Pancreas (tissue), 10 donors: ENCODE data around the gene CRYBA4. TPM values are rescaled to one million over a fixed set of nuclear protein-coding genes. Genes with fewer than 3 reads are reported as not detected.

Source experiments
- ATAC-seq, 4 donors: fragments of 200-7000 bp; cut with Tn5 transposase; one replicate each; pipeline versions ENCODE4 v1.8.0 to v1.9.1; 2020; ENCODE audit warnings: mild to moderate bottlenecking in 4 of 4, moderate library complexity in 4 of 4
- DNase-seq, 6 donors: peaks; one replicate each; pipeline ENCODE4 v3.0.0-alpha.2; 2020
- FAIRE-seq: peaks from 2 replicates; lab custom pipeline; 2012; peaks lifted over from hg19 to GRCh38; lab: Jason Lieb, UNC
- H3K27ac ChIP-seq, 4 donors: fragments of 200-600 bp; sonication (generic); 1 replicate in 3 of 4; 2 replicates in 1 of 4; pipeline versions ENCODE4 v1.5.0 to v1.8.0; 2020
- H3K27me3 ChIP-seq, 4 donors: fragments of 200-600 bp; one replicate each; pipeline ENCODE4 v1.8.0; 2021
- H3K36me3 ChIP-seq, 3 donors: fragments of 200-600 bp; sonication (generic) in 1 of 3; one replicate each; pipeline versions ENCODE4 v1.5.0 to v1.8.0; 2020 to 2021
- H3K4me1 ChIP-seq, 3 donors: fragments of 200-600 bp; one replicate each; pipeline ENCODE4 v1.8.0; 2021
- H3K4me3 ChIP-seq, 4 donors: fragments of 200-600 bp; sonication (generic) in 2 of 4; one replicate each; pipeline versions ENCODE4 v1.5.0 to v1.8.0; 2020 to 2021
- H3K9me3 ChIP-seq, 4 donors: fragments of 200-600 bp; one replicate each; pipeline ENCODE4 v1.8.0; 2021
- CTCF ChIP-seq, 4 donors: fragments of 200-600 bp; sonication (generic) in 3 of 4; IDR thresholded peaks; one replicate each; pipeline versions ENCODE4 v1.5.0 to v1.8.0; 2021; ENCODE audit warnings: antibody characterized with exemption in 4 of 4
- WGBS, 2 donors: extraction: QIAGEN DNeasy Blood & Tissue Kit; methylation state at CpG; one replicate each; pipeline ENCODE4 v1.1.7; 2013; 5-methylcytosine and 5-hydroxymethylcytosine counted together
- intact Hi-C, 3 donors: fragments of 100-400 bp; cut with DNase I; formaldehyde crosslinking; loops; one replicate each; pipeline versions ENCODE4 v1.11.1 to v1.14.2; 2022
- polyA plus RNA-seq, 2 donors: library from polyadenylated mRNA; stranded (reverse); fragments of 200-250 nt; gene quantifications; one replicate each; pipeline ENCODE4 v1.2.3, GENCODE V29; 2013
- total RNA-seq, 6 donors: library from RNA; stranded (reverse); fragmentation: NEBNext Ultra II Directional in 4 of 6; extraction: Animal tissue kit (Norgen Biotek cat#: 25700) in 4 of 6; gene quantifications; one replicate each; pipeline versions ENCODE4 v1.2.1 to v1.2.4, GENCODE V29; 2021 to 2023
- donor health status: healthy with polysubstance abuse.
- donor health status: DM: no; HTN: no; CAD: no; lungs with moderate emphysema.
- donor health status: DM: no; HTN: no; CAD: no.
- donor health status: control.
- donor health status: control.
- donor health status: Bipolar disorder and iron deficiency.
- donor health status: DM: yes; HTN: yes; CAD: no.
- donor health status: DM: no; HTN: no; CAD: no.
- donor health status: DM: no; HTN: no; CAD: no.
- donor health status: DM: yes; HTN: yes; CAD: no.

Gene CRYBA4
- total and polyA plus RNA-seq, 8 donors = 0.19 TPM; not detected in 7

- intact Hi-C loops = no loop called here
- no peaks in the 10 kb centered on the region for H3K36me3 ChIP-seq
- peaks cover 17 to 27% (median 18%) of the 10 kb centered on the region in 3 donors for H3K4me1 ChIP-seq
- H3K27ac ChIP-seq = peak overlapping the region; percentile 82 to 95 (median 92)
- H3K9me3 ChIP-seq = no peaks in the 10 kb centered on the region
- ATAC-seq = peak; percentile 82 to 88 (median 84)
- peak; percentile 93 for FAIRE-seq
- peak in 2 of 4 donors; percentile 33 to 38 for TF ChIP-seq CTCF (IDR thresholded peaks at IDR 0.05)
- H3K27me3 ChIP-seq = no peaks in the 10 kb centered on the region
- 0 to 1% methylated on average over 36 of the region's 36 CpGs for WGBS, 2 donors
- DNase-seq = peak; percentile 81 to 90 (median 88)
- H3K4me3 ChIP-seq = peak overlapping the region; percentile 60 to 85 (median 72)
These were observed 51.1 kb downstream of the CRYBA4 start for GRCh38 chr22:26672590-26673468.

- H3K27me3 ChIP-seq = no peaks in the 10 kb centered on the region
- H3K9me3 ChIP-seq = no peaks in the 10 kb centered on the region
- WGBS, 2 donors = 20 to 25% methylated on average over 4 of the region's 4 CpGs
- no peak for ATAC-seq
- peak overlapping the region; percentile 82 to 95 (median 92) for H3K27ac ChIP-seq
- no peak for DNase-seq
- intact Hi-C loops = no loop called here
- TF ChIP-seq CTCF (IDR thresholded peaks at IDR 0.05) = no peak
- no peak for FAIRE-seq
- peaks cover 17 to 27% (median 18%) of the 10 kb centered on the region in 3 donors for H3K4me1 ChIP-seq
- H3K36me3 ChIP-seq = no peaks in the 10 kb centered on the region
- peak overlapping the region; percentile 60 to 85 (median 72) for H3K4me3 ChIP-seq
These were observed 51.7 kb downstream of the CRYBA4 start for GRCh38 chr22:26673486-26673885.

- H3K36me3 ChIP-seq = no peaks in the 10 kb centered on the region
- no peak for DNase-seq
- no peak for ATAC-seq
- intact Hi-C loops = no loop called here
- no peak for TF ChIP-seq CTCF (IDR thresholded peaks at IDR 0.05)
- H3K27ac ChIP-seq = peak overlapping the region in 1 of 4 donors; percentile 93
- no peaks in the 10 kb centered on the region for H3K9me3 ChIP-seq
- H3K4me1 ChIP-seq = peaks cover 13 to 20% (median 15%) of the 10 kb centered on the region in 3 donors
- peak overlapping the region in 1 of 4 donors; percentile 60 for H3K4me3 ChIP-seq
- no peaks in the 10 kb centered on the region for H3K27me3 ChIP-seq
- 59 to 63% methylated on average over 9 of the region's 9 CpGs for WGBS, 2 donors
- no peak for FAIRE-seq
These were observed 52.7 kb downstream of the CRYBA4 start for GRCh38 chr22:26674211-26675190.

- no peak for FAIRE-seq
- H3K4me1 ChIP-seq = peaks cover 9 to 16% (median 11%) of the 10 kb centered on the region in 3 donors
- H3K27me3 ChIP-seq = no peaks in the 10 kb centered on the region
- no peak for TF ChIP-seq CTCF (IDR thresholded peaks at IDR 0.05)
- H3K9me3 ChIP-seq = no peaks in the 10 kb centered on the region
- ATAC-seq = no peak
- no peak overlapping the region for H3K4me3 ChIP-seq
- intact Hi-C loops = no loop called here
- no peak for DNase-seq
- 92 to 98% methylated on average over 4 of the region's 4 CpGs for WGBS, 2 donors
- no peak overlapping the region for H3K27ac ChIP-seq
- no peaks in the 10 kb centered on the region for H3K36me3 ChIP-seq
These were observed 54.0 kb downstream of the CRYBA4 start for GRCh38 chr22:26675687-26676268.
